Measurements from ENCODE around the gene LPAR4.

DNA sequence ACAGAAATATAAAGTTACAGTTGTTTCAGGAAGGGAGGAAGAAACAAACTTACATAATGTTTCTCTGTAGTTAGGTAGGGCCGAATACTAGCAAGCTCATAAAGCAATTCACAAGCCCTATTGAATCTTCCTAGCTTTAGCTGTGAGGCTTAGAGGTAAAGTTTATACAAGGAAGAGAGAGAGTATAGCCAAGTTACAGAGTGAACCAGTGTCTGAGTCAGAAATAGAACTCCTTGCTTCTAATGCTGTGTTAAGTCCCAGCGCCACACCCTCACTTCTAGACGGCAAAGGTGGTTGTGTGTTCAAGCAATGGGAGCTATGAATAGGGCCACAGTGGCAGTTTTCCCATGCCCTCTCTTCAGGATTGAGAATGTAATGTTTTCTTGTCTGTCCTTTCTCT is 6.1 kb downstream of the LPAR4 start:
- TF ChIP-seq, protein P1, sequence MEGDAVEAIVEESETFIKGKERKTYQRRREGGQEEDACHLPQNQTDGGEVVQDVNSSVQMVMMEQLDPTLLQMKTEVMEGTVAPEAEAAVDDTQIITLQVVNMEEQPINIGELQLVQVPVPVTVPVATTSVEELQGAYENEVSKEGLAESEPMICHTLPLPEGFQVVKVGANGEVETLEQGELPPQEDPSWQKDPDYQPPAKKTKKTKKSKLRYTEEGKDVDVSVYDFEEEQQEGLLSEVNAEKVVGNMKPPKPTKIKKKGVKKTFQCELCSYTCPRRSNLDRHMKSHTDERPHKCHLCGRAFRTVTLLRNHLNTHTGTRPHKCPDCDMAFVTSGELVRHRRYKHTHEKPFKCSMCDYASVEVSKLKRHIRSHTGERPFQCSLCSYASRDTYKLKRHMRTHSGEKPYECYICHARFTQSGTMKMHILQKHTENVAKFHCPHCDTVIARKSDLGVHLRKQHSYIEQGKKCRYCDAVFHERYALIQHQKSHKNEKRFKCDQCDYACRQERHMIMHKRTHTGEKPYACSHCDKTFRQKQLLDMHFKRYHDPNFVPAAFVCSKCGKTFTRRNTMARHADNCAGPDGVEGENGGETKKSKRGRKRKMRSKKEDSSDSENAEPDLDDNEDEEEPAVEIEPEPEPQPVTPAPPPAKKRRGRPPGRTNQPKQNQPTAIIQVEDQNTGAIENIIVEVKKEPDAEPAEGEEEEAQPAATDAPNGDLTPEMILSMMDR (IDR thresholded peaks at IDR 0.05), result no peak
- TF ChIP-seq POLR2AphosphoS5 (IDR thresholded peaks at IDR 0.05), result no peak
- TF ChIP-seq EP300 (IDR thresholded peaks at IDR 0.05), result no peak

Data from esophagus muscularis mucosa (tissue), 4 donors.